ENCODE measurements around the gene ARHGAP42.

DNA sequence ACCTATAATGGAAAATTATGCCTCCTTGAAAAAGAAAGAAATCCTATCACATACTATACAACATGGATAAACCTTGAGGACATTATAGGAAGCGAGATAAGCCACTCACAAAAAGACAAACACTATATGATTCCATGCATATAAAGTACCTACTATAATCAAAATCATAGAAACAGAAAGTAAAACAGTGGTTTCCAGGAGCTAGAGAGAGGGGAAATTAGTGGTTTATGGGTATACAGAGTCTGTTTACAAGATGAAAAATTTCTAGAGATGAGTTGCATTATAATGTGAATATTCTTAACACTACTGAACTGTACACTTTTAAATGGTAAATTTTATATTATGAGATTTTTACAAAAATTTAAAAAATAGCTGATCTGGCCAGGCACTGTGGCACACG lies 40.5 kb upstream of the ARHGAP42 start:
- TF ChIP-seq, protein P1, sequence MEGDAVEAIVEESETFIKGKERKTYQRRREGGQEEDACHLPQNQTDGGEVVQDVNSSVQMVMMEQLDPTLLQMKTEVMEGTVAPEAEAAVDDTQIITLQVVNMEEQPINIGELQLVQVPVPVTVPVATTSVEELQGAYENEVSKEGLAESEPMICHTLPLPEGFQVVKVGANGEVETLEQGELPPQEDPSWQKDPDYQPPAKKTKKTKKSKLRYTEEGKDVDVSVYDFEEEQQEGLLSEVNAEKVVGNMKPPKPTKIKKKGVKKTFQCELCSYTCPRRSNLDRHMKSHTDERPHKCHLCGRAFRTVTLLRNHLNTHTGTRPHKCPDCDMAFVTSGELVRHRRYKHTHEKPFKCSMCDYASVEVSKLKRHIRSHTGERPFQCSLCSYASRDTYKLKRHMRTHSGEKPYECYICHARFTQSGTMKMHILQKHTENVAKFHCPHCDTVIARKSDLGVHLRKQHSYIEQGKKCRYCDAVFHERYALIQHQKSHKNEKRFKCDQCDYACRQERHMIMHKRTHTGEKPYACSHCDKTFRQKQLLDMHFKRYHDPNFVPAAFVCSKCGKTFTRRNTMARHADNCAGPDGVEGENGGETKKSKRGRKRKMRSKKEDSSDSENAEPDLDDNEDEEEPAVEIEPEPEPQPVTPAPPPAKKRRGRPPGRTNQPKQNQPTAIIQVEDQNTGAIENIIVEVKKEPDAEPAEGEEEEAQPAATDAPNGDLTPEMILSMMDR (IDR thresholded peaks at IDR 0.05; ENCODE audit: borderline replicate concordance, extremely low read depth, low read length, poor library complexity, severe bottlenecking): no peak
- no peak for TF ChIP-seq EZH2 (IDR thresholded peaks at IDR 0.05; ENCODE audit: borderline replicate concordance, low read depth, low read length, severe bottlenecking)

Measured in DND-41 (cell line).